ENCODE results near the gene GLG1.

GLG1 gene

GRCh38 chr16:74582970-74583369 lies 23.9 kb downstream of the GLG1 start:
- Histone ChIP-seq H3K4me1 (ENCODE audit: control insufficient read depth, insufficient read depth, low read length) (no peaks in the 10 kb centered on the region), H3K27ac (ENCODE audit: low read depth, low read length) (no peak overlapping the region), H3K9ac (ENCODE audit: low read length) (no peak overlapping the region), H3K36me3 (ENCODE audit: control insufficient read depth, insufficient read depth, low read length) (no peaks in the 10 kb centered on the region), H3K27me3 (ENCODE audit: control insufficient read depth, insufficient read depth, low read length) (no peaks in the 10 kb centered on the region), H3K4me3 (ENCODE audit: low read length) (no peak overlapping the region)

- no peaks in the 10 kb centered on the region for H3K36me3 ChIP-seq (ENCODE audit: control insufficient read depth, insufficient read depth, low read length)
- no peak overlapping the region for H3K27ac ChIP-seq (ENCODE audit: low read depth, low read length)
- H3K4me3 ChIP-seq (ENCODE audit: low read length): no peak overlapping the region
- H3K27me3 ChIP-seq (ENCODE audit: control insufficient read depth, insufficient read depth, low read length): no peaks in the 10 kb centered on the region
- no peak overlapping the region for H3K9ac ChIP-seq (ENCODE audit: low read length)
- H3K4me1 ChIP-seq (ENCODE audit: control insufficient read depth, insufficient read depth, low read length): no peaks in the 10 kb centered on the region
Observed at GRCh38 chr16:74580833-74581232, 26.1 kb downstream of the GLG1 start.

GRCh38 chr16:74578838-74579237 lies 28.1 kb downstream of the GLG1 start:
- H3K4me3 ChIP-seq (ENCODE audit: low read length): no peak overlapping the region
- no peaks in the 10 kb centered on the region for H3K27me3 ChIP-seq (ENCODE audit: control insufficient read depth, insufficient read depth, low read length)
- no peak overlapping the region for H3K9ac ChIP-seq (ENCODE audit: low read length)
- H3K4me1 ChIP-seq (ENCODE audit: control insufficient read depth, insufficient read depth, low read length): no peaks in the 10 kb centered on the region
- no peaks in the 10 kb centered on the region for H3K36me3 ChIP-seq (ENCODE audit: control insufficient read depth, insufficient read depth, low read length)
- H3K27ac ChIP-seq (ENCODE audit: low read depth, low read length): no peak overlapping the region

- Histone ChIP-seq H3K4me3 (ENCODE audit: low read length) (no peak overlapping the region), H3K9ac (ENCODE audit: low read length) (no peak overlapping the region), H3K27ac (ENCODE audit: low read depth, low read length) (no peak overlapping the region), H3K36me3 (ENCODE audit: control insufficient read depth, insufficient read depth, low read length) (no peaks in the 10 kb centered on the region), H3K27me3 (ENCODE audit: control insufficient read depth, insufficient read depth, low read length) (no peaks in the 10 kb centered on the region), H3K4me1 (ENCODE audit: control insufficient read depth, insufficient read depth, low read length) (no peaks in the 10 kb centered on the region)
Observed at GRCh38 chr16:74578433-74578832, 28.5 kb downstream of the GLG1 start.

- Histone ChIP-seq H3K9ac (ENCODE audit: low read length) (no peak overlapping the region), H3K27me3 (ENCODE audit: control insufficient read depth, insufficient read depth, low read length) (no peaks in the 10 kb centered on the region), H3K4me3 (ENCODE audit: low read length) (no peak overlapping the region), H3K36me3 (ENCODE audit: control insufficient read depth, insufficient read depth, low read length) (no peaks in the 10 kb centered on the region), H3K27ac (ENCODE audit: low read depth, low read length) (no peak overlapping the region), H3K4me1 (ENCODE audit: control insufficient read depth, insufficient read depth, low read length) (no peaks in the 10 kb centered on the region)
Observed at GRCh38 chr16:74577882-74578366, 29.0 kb downstream of the GLG1 start.

- Histone ChIP-seq H3K4me3 (ENCODE audit: low read length) (no peak overlapping the region), H3K9ac (ENCODE audit: low read length) (no peak overlapping the region), H3K27me3 (ENCODE audit: control insufficient read depth, insufficient read depth, low read length) (no peaks in the 10 kb centered on the region), H3K36me3 (ENCODE audit: control insufficient read depth, insufficient read depth, low read length) (no peaks in the 10 kb centered on the region), H3K27ac (ENCODE audit: low read depth, low read length) (no peak overlapping the region), H3K4me1 (ENCODE audit: control insufficient read depth, insufficient read depth, low read length) (no peaks in the 10 kb centered on the region)
Observed at GRCh38 chr16:74575807-74576643, 30.9 kb downstream of the GLG1 start.

GRCh38 chr16:74575175-74575806 lies 31.6 kb downstream of the GLG1 start:
- no peak overlapping the region for H3K27ac ChIP-seq (ENCODE audit: low read depth, low read length)
- no peaks in the 10 kb centered on the region for H3K27me3 ChIP-seq (ENCODE audit: control insufficient read depth, insufficient read depth, low read length)
- no peak overlapping the region for H3K9ac ChIP-seq (ENCODE audit: low read length)
- no peaks in the 10 kb centered on the region for H3K4me1 ChIP-seq (ENCODE audit: control insufficient read depth, insufficient read depth, low read length)
- H3K4me3 ChIP-seq (ENCODE audit: low read length): no peak overlapping the region
- H3K36me3 ChIP-seq (ENCODE audit: control insufficient read depth, insufficient read depth, low read length): no peaks in the 10 kb centered on the region

GRCh38 chr16:74574146-74574545 lies 32.8 kb downstream of the GLG1 start:
- no peaks in the 10 kb centered on the region for H3K4me1 ChIP-seq (ENCODE audit: control insufficient read depth, insufficient read depth, low read length)
- H3K9ac ChIP-seq (ENCODE audit: low read length): no peak overlapping the region
- H3K4me3 ChIP-seq (ENCODE audit: low read length): no peak overlapping the region
- no peaks in the 10 kb centered on the region for H3K27me3 ChIP-seq (ENCODE audit: control insufficient read depth, insufficient read depth, low read length)
- H3K27ac ChIP-seq (ENCODE audit: low read depth, low read length): no peak overlapping the region
- H3K36me3 ChIP-seq (ENCODE audit: control insufficient read depth, insufficient read depth, low read length): no peaks in the 10 kb centered on the region

- Histone ChIP-seq H3K4me3 (ENCODE audit: low read length) (no peak overlapping the region), H3K27ac (ENCODE audit: low read depth, low read length) (no peak overlapping the region), H3K9ac (ENCODE audit: low read length) (no peak overlapping the region), H3K36me3 (ENCODE audit: control insufficient read depth, insufficient read depth, low read length) (no peaks in the 10 kb centered on the region), H3K27me3 (ENCODE audit: control insufficient read depth, insufficient read depth, low read length) (no peaks in the 10 kb centered on the region), H3K4me1 (ENCODE audit: control insufficient read depth, insufficient read depth, low read length) (no peaks in the 10 kb centered on the region)
Observed at GRCh38 chr16:74573622-74574021, 33.3 kb downstream of the GLG1 start.

GRCh38 chr16:74570412-74571301 lies 36.3 kb downstream of the GLG1 start:
- no peak overlapping the region for H3K9ac ChIP-seq (ENCODE audit: low read length)
- H3K27me3 ChIP-seq (ENCODE audit: control insufficient read depth, insufficient read depth, low read length): no peaks in the 10 kb centered on the region
- H3K4me1 ChIP-seq (ENCODE audit: control insufficient read depth, insufficient read depth, low read length): no peaks in the 10 kb centered on the region
- H3K27ac ChIP-seq (ENCODE audit: low read depth, low read length): no peak overlapping the region
- no peak overlapping the region for H3K4me3 ChIP-seq (ENCODE audit: low read length)
- no peaks in the 10 kb centered on the region for H3K36me3 ChIP-seq (ENCODE audit: control insufficient read depth, insufficient read depth, low read length)

- Histone ChIP-seq H3K4me3 (ENCODE audit: low read length) (no peak overlapping the region), H3K36me3 (ENCODE audit: control insufficient read depth, insufficient read depth, low read length) (peaks cover 2% of the 10 kb centered on the region), H3K9ac (ENCODE audit: low read length) (no peak overlapping the region), H3K27me3 (ENCODE audit: control insufficient read depth, insufficient read depth, low read length) (no peaks in the 10 kb centered on the region), H3K4me1 (ENCODE audit: control insufficient read depth, insufficient read depth, low read length) (peaks cover 3% of the 10 kb centered on the region), H3K27ac (ENCODE audit: low read depth, low read length) (no peak overlapping the region)
Observed at GRCh38 chr16:74568961-74569631, 37.8 kb downstream of the GLG1 start.

GRCh38 chr16:74567901-74568300 lies 39.0 kb downstream of the GLG1 start:
- Histone ChIP-seq H3K27me3 (ENCODE audit: control insufficient read depth, insufficient read depth, low read length) (no peaks in the 10 kb centered on the region), H3K4me1 (ENCODE audit: control insufficient read depth, insufficient read depth, low read length) (peaks cover 3% of the 10 kb centered on the region), H3K27ac (ENCODE audit: low read depth, low read length) (no peak overlapping the region), H3K9ac (ENCODE audit: low read length) (no peak overlapping the region), H3K4me3 (ENCODE audit: low read length) (no peak overlapping the region), H3K36me3 (ENCODE audit: control insufficient read depth, insufficient read depth, low read length) (peaks cover 2% of the 10 kb centered on the region)
